Progenitor cell of endocrine pancreas (in vitro differentiated cells): ENCODE results near the gene CDK12. TPM values are rescaled to one million over a fixed set of nuclear protein-coding genes. Genes with fewer than 3 reads are reported as not detected.
A peak's percentile ranks its signal among the peaks of the same experiment; 100 is the strongest.

Source experiments
- DNase-seq: peaks from one replicate; pipeline ENCODE4 v3.0.0; 2021; ENCODE audit warnings: low spot score; ENCODE audit not compliant: unreplicated experiment
- H3K27ac Mint-ChIP-seq: 2 replicates; pipeline ENCODE4 v1.8.0; 2021; ENCODE audit warnings: mild to moderate bottlenecking, moderate library complexity, mixed read lengths
- H3K27me3 Mint-ChIP-seq: 2 replicates; pipeline ENCODE4 v1.8.0; 2021; ENCODE audit warnings: mixed read lengths
- H3K36me3 Mint-ChIP-seq: 2 replicates; pipeline ENCODE4 v1.8.0; 2022; ENCODE audit warnings: mixed read lengths; ENCODE audit not compliant: insufficient read depth
- H3K4me1 Mint-ChIP-seq: 2 replicates; pipeline ENCODE4 v1.8.0; 2021; ENCODE audit warnings: low read depth, mixed read lengths
- H3K4me3 Mint-ChIP-seq: 2 replicates; pipeline ENCODE4 v1.8.0; 2021; ENCODE audit warnings: low read depth, mild to moderate bottlenecking, moderate library complexity, mixed read lengths
- H3K9me3 Mint-ChIP-seq: 2 replicates; pipeline ENCODE4 v1.8.0; 2021; ENCODE audit warnings: low read depth, mixed read lengths
- CTCF ChIP-seq: fragments of 200-600 bp; sonication (generic); IDR thresholded peaks from one replicate; pipeline ENCODE4 v1.5.0; 2021; ENCODE audit warnings: antibody characterized with exemption, mild to moderate bottlenecking; ENCODE audit not compliant: unreplicated experiment
- total RNA-seq: library from RNA; stranded (reverse); gene quantifications from 2 replicates; pipeline ENCODE4 v1.2.1, GENCODE V29; 2021

The CDK12 gene
- total RNA-seq, 1 donor from 2014 or later: 86.8 TPM

GRCh38 chr17:39576187-39576586, 114.9 kb downstream of the CDK12 start:
- peaks cover 12% of the 10 kb centered on the region for H3K27me3 Mint-ChIP-seq
- peaks cover 5% of the 10 kb centered on the region for H3K9me3 Mint-ChIP-seq
- peaks cover 6% of the 10 kb centered on the region for H3K36me3 Mint-ChIP-seq
- no peak for DNase-seq
- H3K4me3 Mint-ChIP-seq: no peak overlapping the region
- no peak overlapping the region for H3K27ac Mint-ChIP-seq
- peaks cover 20% of the 10 kb centered on the region for H3K4me1 Mint-ChIP-seq
- TF ChIP-seq CTCF: peak; percentile 67

- Mint-ChIP-seq H3K27ac (peak overlapping the region; percentile 29), H3K4me3 (no peak overlapping the region), H3K27me3 (peaks cover 17% of the 10 kb centered on the region), H3K4me1 (peaks cover 20% of the 10 kb centered on the region), H3K9me3 (no peaks in the 10 kb centered on the region), H3K36me3 (no peaks in the 10 kb centered on the region)
- TF ChIP-seq CTCF: no peak
- no peak for DNase-seq
Measured at GRCh38 chr17:39578272-39578671, 117.0 kb downstream of the CDK12 start.

- Mint-ChIP-seq H3K9me3 (no peaks in the 10 kb centered on the region), H3K27ac (peak overlapping the region; percentile 93), H3K4me1 (peaks cover 17% of the 10 kb centered on the region), H3K36me3 (no peaks in the 10 kb centered on the region), H3K27me3 (peaks cover 27% of the 10 kb centered on the region), H3K4me3 (peak overlapping the region; percentile 62)
- no peak for TF ChIP-seq CTCF
- no peak for DNase-seq
Measured at GRCh38 chr17:39579318-39580081, 118.2 kb downstream of the CDK12 start.

- no peak for TF ChIP-seq CTCF
- H3K4me1 Mint-ChIP-seq: peaks cover 16% of the 10 kb centered on the region
- DNase-seq: no peak
- no peak overlapping the region for H3K4me3 Mint-ChIP-seq
- no peaks in the 10 kb centered on the region for H3K9me3 Mint-ChIP-seq
- peak overlapping the region; percentile 93 for H3K27ac Mint-ChIP-seq
- H3K36me3 Mint-ChIP-seq: no peaks in the 10 kb centered on the region
- H3K27me3 Mint-ChIP-seq: peaks cover 28% of the 10 kb centered on the region
Measured at GRCh38 chr17:39580082-39580468, 118.8 kb downstream of the CDK12 start.

GRCh38 chr17:39581071-39581758, 119.9 kb downstream of the CDK12 start:
- Mint-ChIP-seq H3K27ac (peak overlapping the region; percentile 13), H3K4me3 (no peak overlapping the region), H3K4me1 (peaks cover 16% of the 10 kb centered on the region), H3K27me3 (peaks cover 21% of the 10 kb centered on the region), H3K9me3 (no peaks in the 10 kb centered on the region), H3K36me3 (no peaks in the 10 kb centered on the region)
- no peak for TF ChIP-seq CTCF
- no peak for DNase-seq
